ENCODE measurements around the gene IP6K3.

Gene IP6K3

GRCh38 chr6:33682341-33682740, 64.4 kb downstream of the IP6K3 start:
- no peak for DNase-seq (ENCODE audit: low read depth, low spot score)
- H3K4me3 ChIP-seq (ENCODE audit: low read depth, low read length), result no peak overlapping the region
- in situ Hi-C loops (cut with HindIII; ENCODE audit: low sequenced_read_pairs), result no loop called here
- TF ChIP-seq CTCF (IDR thresholded peaks at IDR 0.05; ENCODE audit: low read depth, low read length), result no peak

GRCh38 chr6:33679761-33680160, 66.9 kb downstream of the IP6K3 start:
- DNase-seq (ENCODE audit: low read depth, low spot score), result no peak
- no peak overlapping the region for H3K4me3 ChIP-seq (ENCODE audit: low read depth, low read length)
- in situ Hi-C loops (cut with HindIII; ENCODE audit: low sequenced_read_pairs), result no loop called here
- TF ChIP-seq CTCF (IDR thresholded peaks at IDR 0.05; ENCODE audit: low read depth, low read length), result no peak

- DNase-seq (ENCODE audit: low read depth, low spot score), result no peak
- no peak for TF ChIP-seq CTCF (IDR thresholded peaks at IDR 0.05; ENCODE audit: low read depth, low read length)
- no peak overlapping the region for H3K4me3 ChIP-seq (ENCODE audit: low read depth, low read length)
- in situ Hi-C loops (cut with HindIII; ENCODE audit: low sequenced_read_pairs), result no loop called here
Measured at GRCh38 chr6:33678932-33679490, 67.7 kb downstream of the IP6K3 start.

- TF ChIP-seq CTCF (IDR thresholded peaks at IDR 0.05; ENCODE audit: low read depth, low read length), result no peak
- in situ Hi-C loops (cut with HindIII; ENCODE audit: low sequenced_read_pairs), result no loop called here
- H3K4me3 ChIP-seq (ENCODE audit: low read depth, low read length), result no peak overlapping the region
- DNase-seq (ENCODE audit: low read depth, low spot score), result no peak
Measured at GRCh38 chr6:33678233-33678931, 68.3 kb downstream of the IP6K3 start.

GRCh38 chr6:33677689-33678088, 69.0 kb downstream of the IP6K3 start:
- no peak for DNase-seq (ENCODE audit: low read depth, low spot score)
- no peak for TF ChIP-seq CTCF (IDR thresholded peaks at IDR 0.05; ENCODE audit: low read depth, low read length)
- in situ Hi-C loops (cut with HindIII; ENCODE audit: low sequenced_read_pairs), result no loop called here
- H3K4me3 ChIP-seq (ENCODE audit: low read depth, low read length), result no peak overlapping the region

GRCh38 chr6:33677143-33677660, 69.5 kb downstream of the IP6K3 start:
- no peak for TF ChIP-seq CTCF (IDR thresholded peaks at IDR 0.05; ENCODE audit: low read depth, low read length)
- in situ Hi-C loops (cut with HindIII; ENCODE audit: low sequenced_read_pairs), result no loop called here
- H3K4me3 ChIP-seq (ENCODE audit: low read depth, low read length), result no peak overlapping the region
- DNase-seq (ENCODE audit: low read depth, low spot score), result no peak
